ENCODE data around the gene HUS1.
A peak's percentile ranks its signal among the peaks of the same experiment; 100 is the strongest.
"Not testable (repeated sequence)": the region's sequence is repeated elsewhere in the genome, so short reads cannot be mapped to it uniquely, and the experiment has no call there.

HUS1 gene

GRCh38 chr7:48009954-48010353, 30.5 kb upstream of the HUS1 start:
- no peak for DNase-seq (ENCODE audit: low read depth in 2 of 2)
- TF ChIP-seq, protein P1, sequence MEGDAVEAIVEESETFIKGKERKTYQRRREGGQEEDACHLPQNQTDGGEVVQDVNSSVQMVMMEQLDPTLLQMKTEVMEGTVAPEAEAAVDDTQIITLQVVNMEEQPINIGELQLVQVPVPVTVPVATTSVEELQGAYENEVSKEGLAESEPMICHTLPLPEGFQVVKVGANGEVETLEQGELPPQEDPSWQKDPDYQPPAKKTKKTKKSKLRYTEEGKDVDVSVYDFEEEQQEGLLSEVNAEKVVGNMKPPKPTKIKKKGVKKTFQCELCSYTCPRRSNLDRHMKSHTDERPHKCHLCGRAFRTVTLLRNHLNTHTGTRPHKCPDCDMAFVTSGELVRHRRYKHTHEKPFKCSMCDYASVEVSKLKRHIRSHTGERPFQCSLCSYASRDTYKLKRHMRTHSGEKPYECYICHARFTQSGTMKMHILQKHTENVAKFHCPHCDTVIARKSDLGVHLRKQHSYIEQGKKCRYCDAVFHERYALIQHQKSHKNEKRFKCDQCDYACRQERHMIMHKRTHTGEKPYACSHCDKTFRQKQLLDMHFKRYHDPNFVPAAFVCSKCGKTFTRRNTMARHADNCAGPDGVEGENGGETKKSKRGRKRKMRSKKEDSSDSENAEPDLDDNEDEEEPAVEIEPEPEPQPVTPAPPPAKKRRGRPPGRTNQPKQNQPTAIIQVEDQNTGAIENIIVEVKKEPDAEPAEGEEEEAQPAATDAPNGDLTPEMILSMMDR (IDR thresholded peaks at IDR 0.05; ENCODE audit: low read depth, low read length): no peak
- no peak overlapping the region for H3K4me3 ChIP-seq (replicated peaks in 1 of 2; ENCODE audit: low read depth in 2 of 2, low read length in 2 of 2)

- TF ChIP-seq, protein P1 (IDR thresholded peaks at IDR 0.05; ENCODE audit: low read depth, low read length): peak; percentile 2
- no peak overlapping the region for H3K4me3 ChIP-seq (replicated peaks in 1 of 2; ENCODE audit: low read depth in 2 of 2, low read length in 2 of 2)
- no peak for DNase-seq (ENCODE audit: low read depth in 2 of 2)
Measured at GRCh38 chr7:48009257-48009656, 29.8 kb upstream of the HUS1 start.

GRCh38 chr7:48006866-48007265, 27.5 kb upstream of the HUS1 start:
- no peak overlapping the region for H3K4me3 ChIP-seq (replicated peaks in 1 of 2; ENCODE audit: low read depth in 2 of 2, low read length in 2 of 2)
- DNase-seq (ENCODE audit: low read depth in 2 of 2): no peak
- TF ChIP-seq, protein P1 (IDR thresholded peaks at IDR 0.05; ENCODE audit: low read depth, low read length): no peak

- TF ChIP-seq, protein P1 (IDR thresholded peaks at IDR 0.05; ENCODE audit: low read depth, low read length): no peak
- no peak for DNase-seq (ENCODE audit: low read depth in 2 of 2)
- H3K4me3 ChIP-seq (replicated peaks in 1 of 2; ENCODE audit: low read depth in 2 of 2, low read length in 2 of 2): no peak overlapping the region
Measured at GRCh38 chr7:48004638-48005037, 25.2 kb upstream of the HUS1 start.

DNA sequence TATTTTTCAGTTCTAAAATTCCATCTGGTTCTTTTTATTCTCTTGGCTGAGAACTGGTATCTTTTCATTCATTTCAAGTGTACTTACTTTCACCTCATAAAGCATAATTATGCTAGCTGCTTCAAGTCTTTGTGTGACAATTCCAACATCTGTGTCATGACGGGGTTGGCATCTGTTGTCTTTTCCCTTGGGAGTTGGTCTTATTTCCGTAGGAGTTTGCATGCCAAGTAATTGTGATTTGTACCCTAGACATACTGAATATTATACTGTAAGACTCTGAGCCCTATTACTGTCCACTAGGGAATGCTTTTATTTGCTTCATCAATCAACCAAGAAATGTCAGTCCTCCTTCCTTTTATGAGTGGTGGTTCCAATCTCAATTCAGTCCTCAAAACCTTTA, 24.6 kb upstream of the HUS1 start:
- no peak for DNase-seq (ENCODE audit: low read depth in 2 of 2)
- H3K4me3 ChIP-seq (replicated peaks in 1 of 2; ENCODE audit: low read depth in 2 of 2, low read length in 2 of 2): no peak overlapping the region
- TF ChIP-seq, protein P1 (IDR thresholded peaks at IDR 0.05; ENCODE audit: low read depth, low read length): no peak

DNA sequence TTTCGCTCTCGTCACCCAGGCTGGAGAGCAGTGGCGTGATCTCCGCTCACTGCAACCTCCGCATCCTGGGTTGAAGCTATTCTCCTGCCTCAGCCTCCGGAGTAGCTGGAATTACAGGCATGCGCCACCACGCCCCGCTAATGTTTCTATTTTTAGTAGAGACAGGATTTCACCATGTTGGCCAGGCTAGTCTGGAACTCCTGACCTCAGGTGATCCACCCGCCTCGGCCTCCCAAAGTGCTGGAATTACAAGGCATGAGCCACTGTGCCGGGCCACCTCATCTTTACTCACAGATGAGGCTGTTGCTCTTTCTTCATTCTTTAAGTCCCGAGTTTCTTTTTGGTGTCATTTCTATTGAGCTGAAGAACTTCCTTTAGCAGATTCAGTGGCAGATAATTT, 20.7 kb upstream of the HUS1 start:
- H3K4me3 ChIP-seq (replicated peaks in 1 of 2; ENCODE audit: low read depth in 2 of 2, low read length in 2 of 2): not testable (repeated sequence)
- peak in 1 of 2 donors; percentile 73 for DNase-seq (ENCODE audit: low read depth in 2 of 2)

GRCh38 chr7:47999413-47999812, 20.0 kb upstream of the HUS1 start:
- H3K4me3 ChIP-seq (replicated peaks in 1 of 2; ENCODE audit: low read depth in 2 of 2, low read length in 2 of 2): no peak overlapping the region
- TF ChIP-seq, protein P1 (IDR thresholded peaks at IDR 0.05; ENCODE audit: low read depth, low read length): no peak
- DNase-seq (ENCODE audit: low read depth in 2 of 2): no peak
